Smooth muscle cell (in vitro differentiated cells): ENCODE measurements around the gene GNAO1. TPM values are rescaled to one million over a fixed set of nuclear protein-coding genes. Genes with fewer than 3 reads are reported as not detected.

Experiments
- DNase-seq: peaks from one replicate; lab custom pipeline; 2025; ENCODE audit not compliant: unreplicated experiment; lab: John Stamatoyannopoulos, UW
- H2AFZ ChIP-seq: fragments of 200-600 bp; sonication (generic); 2 replicates; pipeline ENCODE4 v1.6.0; 2016; ENCODE audit warnings: antibody characterized with exemption, low read depth, mild to moderate bottlenecking
- H3F3A ChIP-seq: fragments of 200-600 bp; sonication (generic); 2 replicates; pipeline ENCODE4 v1.6.0; 2017; ENCODE audit warnings: antibody characterized with exemption, low read depth
- H3K27ac ChIP-seq: fragments of 200-600 bp; sonication (generic); 2 replicates; pipeline ENCODE4 v1.5.1; 2016; ENCODE audit warnings: low read depth, mild to moderate bottlenecking
- H3K27me3 ChIP-seq: fragments of 200-600 bp; sonication (generic); 2 replicates; pipeline ENCODE4 v1.6.1; 2016; ENCODE audit warnings: low read depth, mild to moderate bottlenecking
- H3K36me3 ChIP-seq: fragments of 200-600 bp; sonication (generic); 2 replicates; pipeline ENCODE4 v1.5.1; 2016; ENCODE audit warnings: low read depth
- H3K4me1 ChIP-seq: fragments of 200-600 bp; sonication (generic); 2 replicates; pipeline ENCODE4 v1.5.1; 2016; ENCODE audit warnings: low read depth
- H3K4me2 ChIP-seq: fragments of 200-600 bp; sonication (generic); 2 replicates; pipeline ENCODE4 v1.6.0; 2016; ENCODE audit warnings: mild to moderate bottlenecking
- H3K4me3 ChIP-seq: fragments of 200-600 bp; sonication (generic); 2 replicates; pipeline ENCODE4 v1.5.1; 2016; ENCODE audit warnings: mild to moderate bottlenecking
- H3K79me2 ChIP-seq: fragments of 200-600 bp; sonication (generic); 2 replicates; pipeline ENCODE4 v1.6.0; 2016; ENCODE audit warnings: low read depth, mild to moderate bottlenecking
- H3K9ac ChIP-seq: fragments of 200-600 bp; sonication (generic); 2 replicates; pipeline ENCODE4 v1.6.0; 2016; ENCODE audit warnings: low read depth
- H3K9me3 ChIP-seq: fragments of 200-600 bp; sonication (generic); replicated peaks from 2 replicates; pipeline ENCODE4 v1.5.1; 2016; ENCODE audit warnings: low read depth
- H4K20me1 ChIP-seq: fragments of 200-600 bp; sonication (generic); 2 replicates; pipeline ENCODE4 v1.6.0; 2016; ENCODE audit warnings: low read depth
- CTCF ChIP-seq: fragments of 200-600 bp; sonication (generic); IDR thresholded peaks from 2 replicates; pipeline ENCODE4 v1.5.1; 2017; ENCODE audit warnings: borderline replicate concordance, mild to moderate bottlenecking, antibody characterized with exemption; ENCODE audit not compliant: insufficient read depth, poor library complexity, severe bottlenecking
- WGBS: methylation state at CpG from one replicate; pipeline ENCODE4 v1.1.7; 2016; ENCODE audit warnings: low lambda C conversion rate; 5-methylcytosine and 5-hydroxymethylcytosine counted together
- polyA plus RNA-seq: library from polyadenylated mRNA; unstranded; fragments of >200 nt; fragmentation: Nextera tagmentation; extraction: Ambion mirVana; gene quantifications from 2 replicates; pipeline ENCODE4 v1.2.1, GENCODE V29; 2016
- total RNA-seq: library from RNA; depleted of rRNA; stranded (reverse); fragments of >200 nt; gene quantifications from 2 replicates; pipeline ENCODE4 v1.2.3, GENCODE V29; 2014

The GNAO1 gene
- total and polyA plus RNA-seq, 2 experiments from 2014 or later: 1.7 to 3.7 TPM

GRCh38 chr16:56364865-56365264 lies 173.6 kb downstream of the GNAO1 start:
- no peak overlapping the region for H3K27ac ChIP-seq
- H2AFZ ChIP-seq: no peak overlapping the region
- no peak overlapping the region for H3K4me2 ChIP-seq
- H3K36me3 ChIP-seq: no peaks in the 10 kb centered on the region
- no peak overlapping the region for H3K9ac ChIP-seq
- no peaks in the 10 kb centered on the region for H3K79me2 ChIP-seq
- no peaks in the 10 kb centered on the region for H3K27me3 ChIP-seq
- no peaks in the 10 kb centered on the region for H3K9me3 ChIP-seq
- over 99% methylated on average over 8 of the region's 8 CpGs for WGBS
- no peaks in the 10 kb centered on the region for H4K20me1 ChIP-seq
- H3K4me1 ChIP-seq: no peaks in the 10 kb centered on the region
- TF ChIP-seq CTCF: no peak
- no peak for DNase-seq
- no peaks in the 10 kb centered on the region for H3F3A ChIP-seq
- no peak overlapping the region for H3K4me3 ChIP-seq

- Histone ChIP-seq H3K79me2 (no peaks in the 10 kb centered on the region), H3K4me3 (no peak overlapping the region), H4K20me1 (no peaks in the 10 kb centered on the region), H3K27ac (no peak overlapping the region), H3K27me3 (no peaks in the 10 kb centered on the region), H3K4me2 (no peak overlapping the region), H2AFZ (no peak overlapping the region), H3K4me1 (no peaks in the 10 kb centered on the region), H3F3A (no peaks in the 10 kb centered on the region), H3K36me3 (no peaks in the 10 kb centered on the region), H3K9ac (no peak overlapping the region), H3K9me3 (no peaks in the 10 kb centered on the region)
- WGBS: 76% methylated on average over 7 of the region's 7 CpGs
- TF ChIP-seq CTCF: no peak
- DNase-seq: no peak
Observed at GRCh38 chr16:56365552-56365951, 174.3 kb downstream of the GNAO1 start.

- no peak overlapping the region for H3K9ac ChIP-seq
- no peaks in the 10 kb centered on the region for H3K79me2 ChIP-seq
- no peaks in the 10 kb centered on the region for H3F3A ChIP-seq
- H3K4me3 ChIP-seq: no peak overlapping the region
- WGBS: 98% methylated on average over 9 of the region's 9 CpGs
- H2AFZ ChIP-seq: no peak overlapping the region
- no peak overlapping the region for H3K4me2 ChIP-seq
- no peaks in the 10 kb centered on the region for H3K27me3 ChIP-seq
- TF ChIP-seq CTCF: no peak
- H3K9me3 ChIP-seq: no peaks in the 10 kb centered on the region
- no peaks in the 10 kb centered on the region for H3K4me1 ChIP-seq
- peaks cover 8% of the 10 kb centered on the region for H4K20me1 ChIP-seq
- H3K36me3 ChIP-seq: no peaks in the 10 kb centered on the region
- no peak for DNase-seq
- no peak overlapping the region for H3K27ac ChIP-seq
Observed at GRCh38 chr16:56366945-56367344, 175.7 kb downstream of the GNAO1 start.

GRCh38 chr16:56367764-56368163 lies 176.5 kb downstream of the GNAO1 start:
- H3K9ac ChIP-seq: no peak overlapping the region
- H3K27ac ChIP-seq: no peak overlapping the region
- 93% methylated on average over 6 of the region's 6 CpGs for WGBS
- H3K4me3 ChIP-seq: no peak overlapping the region
- no peaks in the 10 kb centered on the region for H3K9me3 ChIP-seq
- no peaks in the 10 kb centered on the region for H3K27me3 ChIP-seq
- no peaks in the 10 kb centered on the region for H3K79me2 ChIP-seq
- no peaks in the 10 kb centered on the region for H3K36me3 ChIP-seq
- no peak for TF ChIP-seq CTCF
- no peak overlapping the region for H2AFZ ChIP-seq
- no peak for DNase-seq
- peaks cover 15% of the 10 kb centered on the region for H4K20me1 ChIP-seq
- H3K4me2 ChIP-seq: no peak overlapping the region
- no peaks in the 10 kb centered on the region for H3K4me1 ChIP-seq
- H3F3A ChIP-seq: no peaks in the 10 kb centered on the region
